Erythroblast (primary cell): ENCODE measurements around the gene TAGLN.

Source experiments
- GATA1 ChIP-seq: IDR thresholded peaks from 2 replicates; pipeline ENCODE4 v1.6.1; 2011; ENCODE audit warnings: low read depth, mild to moderate bottlenecking, control low read depth, low read length, moderate library complexity
- POLR2A ChIP-seq: IDR thresholded peaks from 2 replicates; pipeline ENCODE4 v1.6.1; 2011; ENCODE audit warnings: mild to moderate bottlenecking, low read length

DNA sequence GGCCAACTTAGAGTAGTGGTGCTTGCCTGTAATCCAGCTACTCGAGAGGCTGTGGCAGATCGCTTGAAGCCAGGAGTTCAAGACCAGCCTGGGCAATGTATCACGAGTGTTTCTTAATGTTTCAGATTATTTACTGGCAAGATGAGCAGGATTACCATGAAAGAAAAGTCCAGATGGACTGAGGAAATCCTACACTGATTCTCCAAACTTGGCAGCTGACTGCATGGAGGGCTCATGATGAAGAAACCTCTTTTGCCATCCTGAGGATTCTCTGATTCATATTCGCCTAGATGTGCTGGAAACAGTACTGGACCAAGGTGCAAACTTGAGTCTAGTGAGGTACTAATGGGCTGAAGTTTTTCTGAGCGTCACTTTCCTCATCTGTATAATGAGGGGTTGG lies 23.4 kb upstream of the TAGLN start:
- no peak for TF ChIP-seq POLR2A
- no peak for TF ChIP-seq GATA1
